H1 (cell line): Measurements from ENCODE around the gene ELANE. TPM values are rescaled to one million over a fixed set of nuclear protein-coding genes. Genes with fewer than 3 reads are reported as not detected.

ENCODE experiments used
- CTCF ChIA-PET: fragments of 300-600 bp; sonication (Branson Sonifier 250); formaldehyde crosslinking; loops from one replicate; lab custom pipeline; 2021; ENCODE audit not compliant: partially characterized antibody; lab: Charles Lee
- POLR2A ChIA-PET: fragments of 300-600 bp; sonication (Branson Sonifier 250); formaldehyde crosslinking; loops from one replicate; lab custom pipeline; 2021; ENCODE audit warnings: inconsistent platforms; ENCODE audit not compliant: partially characterized antibody; lab: Charles Lee
- DNase-seq, 2 experiments: peaks; one replicate each; pipeline versions ENCODE4 v3.0.0 to v3.0.0-alpha.2; 2010 to 2022; ENCODE audit warnings: low spot score in 2 of 2, low read depth in 1 of 2, mixed read lengths in 1 of 2
- FAIRE-seq: peaks from 2 replicates; lab custom pipeline; 2011; peaks lifted over from hg19 to GRCh38; lab: Jason Lieb, UNC
- H2AFZ ChIP-seq: 2 replicates; pipeline ENCODE4 v1.8.1; 2012; ENCODE audit warnings: low read length, inconsistent platforms
- H2AK5ac ChIP-seq: 2 replicates; pipeline ENCODE4 v1.6.1; 2013; ENCODE audit warnings: low read depth, low read length
- H2BK120ac ChIP-seq: replicated peaks from 2 replicates; pipeline ENCODE3; 2013; ENCODE audit warnings: low read depth, low read length, inconsistent platforms
- H2BK12ac ChIP-seq: 2 replicates; pipeline ENCODE4 v1.6.1; 2013; ENCODE audit warnings: low read depth, low read length
- H2BK15ac ChIP-seq: 2 replicates; pipeline ENCODE4 v1.6.1; 2013; ENCODE audit warnings: low read length
- H2BK20ac ChIP-seq: 2 replicates; pipeline ENCODE4 v1.6.1; 2013; ENCODE audit warnings: low read length
- H2BK5ac ChIP-seq: 2 replicates; pipeline ENCODE4 v1.6.1; 2013; ENCODE audit warnings: low read depth, low read length
- H3K14ac ChIP-seq: 2 replicates; pipeline ENCODE4 v1.6.1; 2013; ENCODE audit warnings: inconsistent platforms; ENCODE audit not compliant: insufficient read length
- H3K18ac ChIP-seq: 2 replicates; pipeline ENCODE4 v1.6.1; 2013; ENCODE audit warnings: low read length; ENCODE audit errors: extremely low read depth
- H3K23ac ChIP-seq: 2 replicates; pipeline ENCODE4 v1.6.1; 2013; ENCODE audit warnings: inconsistent platforms; ENCODE audit not compliant: insufficient read length
- H3K23me2 ChIP-seq: 2 replicates; pipeline ENCODE4 v1.6.1; 2013; ENCODE audit warnings: low read depth, low read length
- H3K27ac ChIP-seq: 2 replicates; pipeline ENCODE4 v1.6.1; 2011; ENCODE audit warnings: low read depth, low read length, inconsistent platforms
- H3K27me3 ChIP-seq, 4 experiments: replicated peaks in 1 of 4; 1 replicate in 1 of 4; 2 replicates in 3 of 4; pipeline versions ENCODE4 v1.6.1 to v1.8.1; 2011 to 2013; ENCODE audit warnings: low read length in 3 of 4, mild to moderate bottlenecking in 3 of 4, inconsistent platforms in 2 of 4, mixed read lengths in 2 of 4, moderate library complexity in 1 of 4; ENCODE audit not compliant: control insufficient read depth in 3 of 4, insufficient read depth in 3 of 4; ENCODE audit errors: extremely low read depth in 1 of 4
- H3K36me3 ChIP-seq, 4 experiments: 2 replicates each; pipeline versions ENCODE4 v1.6.1 to v1.8.1; 2011 to 2013; ENCODE audit warnings: mild to moderate bottlenecking in 4 of 4, low read length in 3 of 4, moderate library complexity in 2 of 4, control low read depth in 1 of 4, inconsistent platforms in 1 of 4; ENCODE audit not compliant: insufficient read depth in 4 of 4, control insufficient read depth in 2 of 4
- H3K4ac ChIP-seq: replicated peaks from 2 replicates; pipeline ENCODE3; 2013; ENCODE audit warnings: low read length, low read depth, mixed read lengths, inconsistent platforms; ENCODE audit not compliant: insufficient read length
- H3K4me1 ChIP-seq, 4 experiments: replicated peaks in 1 of 4; 1 replicate in 1 of 4; 2 replicates in 3 of 4; pipeline versions ENCODE4 v1.6.1 to v1.8.1; 2011 to 2013; ENCODE audit warnings: low read length in 3 of 4, inconsistent platforms in 2 of 4, mixed read lengths in 1 of 4; ENCODE audit not compliant: insufficient read depth in 4 of 4, control insufficient read depth in 3 of 4
- H3K4me2 ChIP-seq, 2 experiments: 2 replicates each; pipeline versions ENCODE4 v1.6.1 to v1.8.1; 2011 to 2013; ENCODE audit warnings: low read depth in 2 of 2, low read length in 2 of 2, control low read depth in 1 of 2, inconsistent platforms in 1 of 2, mild to moderate bottlenecking in 1 of 2; ENCODE audit not compliant: insufficient read depth in 1 of 2
- H3K4me3 ChIP-seq, 4 experiments: fragments of 200-600, 300-600 bp in 1 of 4; sonication (generic), shearing (Covaris generic), sonication (Bioruptor Twin) in 1 of 4; 2 replicates each; pipeline versions ENCODE4 v1.5.1 to v1.8.1; 2011 to 2016; ENCODE audit warnings: low read length in 4 of 4, low read depth in 3 of 4, control low read depth in 2 of 4, inconsistent platforms in 2 of 4, mild to moderate bottlenecking in 2 of 4, mixed read lengths in 1 of 4, moderate library complexity in 1 of 4; ENCODE audit not compliant: insufficient read depth in 2 of 4; ENCODE audit errors: extremely low read depth in 1 of 4
- H3K56ac ChIP-seq: replicated peaks from 2 replicates; pipeline ENCODE3; 2013; ENCODE audit warnings: low read depth, mild to moderate bottlenecking, mixed read lengths, low read length, inconsistent platforms; ENCODE audit not compliant: insufficient read length
- H3K79me1 ChIP-seq: 2 replicates; pipeline ENCODE4 v1.6.1; 2013; ENCODE audit warnings: low read depth, low read length, control low read depth
- H3K79me2 ChIP-seq, 2 experiments: 2 replicates each; pipeline versions ENCODE4 v1.6.1 to v1.8.1; 2012 to 2013; ENCODE audit warnings: low read length in 2 of 2, mild to moderate bottlenecking in 2 of 2, inconsistent platforms in 1 of 2; ENCODE audit not compliant: insufficient read depth in 2 of 2, control insufficient read depth in 1 of 2
- H3K9ac ChIP-seq, 4 experiments: replicated peaks in 1 of 4; 1 replicate in 1 of 4; 2 replicates in 3 of 4; pipeline versions ENCODE4 v1.6.1 to v1.8.1; 2011 to 2013; ENCODE audit warnings: low read depth in 3 of 4, low read length in 3 of 4, control low read depth in 2 of 4, mild to moderate bottlenecking in 2 of 4, moderate library complexity in 2 of 4, inconsistent platforms in 1 of 4; ENCODE audit errors: extremely low read depth in 1 of 4
- H3K9me3 ChIP-seq, 2 experiments: 2 replicates each; pipeline versions ENCODE4 v1.6.1 to v1.8.1; 2012 to 2013; ENCODE audit warnings: mild to moderate bottlenecking in 2 of 2, moderate library complexity in 2 of 2, control low read depth in 1 of 2, inconsistent platforms in 1 of 2, low read depth in 1 of 2, low read length in 1 of 2, mixed read lengths in 1 of 2; ENCODE audit not compliant: insufficient read depth in 2 of 2
- H4K20me1 ChIP-seq, 2 experiments: replicated peaks in 1 of 2; 2 replicates each; pipeline versions ENCODE3 to v1.8.1; 2011 to 2013; ENCODE audit warnings: inconsistent platforms in 2 of 2, low read length in 2 of 2, mild to moderate bottlenecking in 1 of 2; ENCODE audit not compliant: insufficient read depth in 2 of 2, control insufficient read depth in 1 of 2
- H4K5ac ChIP-seq: 2 replicates; pipeline ENCODE4 v1.6.1; 2013; ENCODE audit warnings: low read length, low read depth, mixed read lengths, inconsistent platforms; ENCODE audit not compliant: insufficient read length
- H4K8ac ChIP-seq: 2 replicates; pipeline ENCODE4 v1.8.0; 2013; ENCODE audit warnings: mild to moderate bottlenecking, moderate library complexity, low read length, inconsistent platforms; ENCODE audit not compliant: insufficient read depth; ENCODE audit errors: extremely low read depth
- H4K91ac ChIP-seq: replicated peaks from 2 replicates; pipeline ENCODE3; 2013; ENCODE audit warnings: low read length, mixed read lengths, inconsistent platforms; ENCODE audit not compliant: insufficient read length
- GABPA ChIP-seq: IDR thresholded peaks from 2 replicates; pipeline ENCODE4 v1.6.1; 2011; ENCODE audit warnings: mild to moderate bottlenecking, low read length, moderate library complexity, borderline replicate concordance; ENCODE audit not compliant: insufficient read depth
- RAD21 ChIP-seq, 2 experiments: IDR thresholded peaks in 1 of 2; conservative IDR thresholded peaks in 1 of 2; 2 replicates each; pipeline ENCODE4 v1.6.1; 2011; ENCODE audit warnings: low read depth in 2 of 2, low read length in 2 of 2, improper control_type of control experiment in 1 of 2, inconsistent platforms in 1 of 2, mild to moderate bottlenecking in 1 of 2, moderate library complexity in 1 of 2
- USF2 ChIP-seq: IDR thresholded peaks from 2 replicates; pipeline ENCODE4 v1.6.1; 2011; ENCODE audit warnings: low read length, improper control_type of control experiment
- WGBS, 2 experiments: shearing (Covaris generic) in 1 of 2; methylation state at CpG; one replicate each; pipeline versions ENCODE4 v1.1.6 to v1.1.7; 2013 to 2015; ENCODE audit warnings: low lambda C conversion rate in 2 of 2, mixed read lengths in 2 of 2, inconsistent platforms in 1 of 2, low coverage in 1 of 2, missing lambda C conversion rate in 1 of 2; ENCODE audit not compliant: insufficient replicate concordance in 2 of 2, insufficient coverage in 1 of 2, insufficient read length in 1 of 2; ENCODE audit errors: extremely low coverage in 1 of 2, missing lambda C conversion rate in 1 of 2; 5-methylcytosine and 5-hydroxymethylcytosine counted together
- polyA plus RNA-seq, 7 experiments: library from polyadenylated mRNA; depleted of rRNA in 3 of 7; stranded (reverse) in 5 of 7; unstranded in 2 of 7; fragments of >200 nt in 5 of 7; fragments of 200-250 nt in 2 of 7; gene quantifications; 1 replicate in 5 of 7; 2 replicates in 1 of 7; 4 replicates in 1 of 7; pipeline versions ENCODE4 v1.2.1 to v1.2.3, GENCODE V29; 2011 to 2013; ENCODE audit warnings: missing spikeins in 2 of 7, mixed read lengths in 2 of 7
- total RNA-seq: library from RNA; stranded (reverse); fragmentation: NEBNext Ultra II Directional; extraction: Animal tissue kit (Norgen Biotek cat#: 25700); gene quantifications from 2 replicates; pipeline ENCODE4 v1.2.1, GENCODE V29; 2021

The ELANE gene
- total and polyA plus RNA-seq, 2 of the 8 experiments (the other 6 are each of a cell fraction or from before 2014, with no cell fraction given): not detected

GRCh38 chr19:813219-814151, 38.6 kb upstream of the ELANE start:
- Histone ChIP-seq H3K18ac (no peak overlapping the region), H2AK5ac (no peak overlapping the region), H4K20me1 (peaks cover 7 to 27% of the 10 kb centered on the region in 2 experiments), H3K79me1 (no peaks in the 10 kb centered on the region), H3K27ac (no peak overlapping the region), H4K91ac (no peak overlapping the region), H3K27me3 (no peaks in the 10 kb centered on the region), H3K4me1 (no peaks in the 10 kb centered on the region), H3K56ac (no peak overlapping the region), H3K4ac (no peak overlapping the region), H2AFZ (no peak overlapping the region), H2BK120ac (no peak overlapping the region), H3K79me2 (peaks cover 0 to 4% of the 10 kb centered on the region in 2 experiments; a peak in 1 of 4 replicates), H2BK12ac (no peak overlapping the region), H4K5ac (no peak overlapping the region), H3K36me3 (peaks cover 21 to 67% (median 36%) of the 10 kb centered on the region in 4 experiments), H3K4me2 (no peak overlapping the region), H4K8ac (no peak overlapping the region), H3K23ac (no peak overlapping the region), H2BK15ac (no peak overlapping the region), H3K9me3 (no peaks in the 10 kb centered on the region), H2BK5ac (no peak overlapping the region), H3K23me2 (peaks cover 12% of the 10 kb centered on the region; the same call in 1 of the 2 replicates), H3K14ac (no peak overlapping the region), H3K4me3 (no peak overlapping the region), H2BK20ac (no peak overlapping the region), H3K9ac (no peak overlapping the region)
- TF ChIP-seq RAD21 (IDR thresholded peaks at IDR 0.05 in 1 of 2, conservative IDR thresholded peaks at IDR 0.05 in 1 of 2; ENCODE audit: low read depth in 2 of 2, low read length in 2 of 2) (no peak), USF2 (no peak), GABPA (0 out of 2 replicates have a peak, but pooled peaks have one; percentile 55)
- POLR2A ChIA-PET: interaction anchor here (0.6 to 4.0 kb wide), 21 partner anchors 8 to 274 kb away, joined by 3 to 240 read pairs (median 4); partner anchors contain the start of genes CFD and PTBP1
- FAIRE-seq (no peak), DNase-seq (peak in 1 of 2 experiments; percentile 59)
- CTCF ChIA-PET: interaction anchor here (0.8 to 1.9 kb wide), 3 partner anchors 9 to 43 kb away, joined by 4 to 8 read pairs (median 4); no protein-coding TSS in a partner anchor
- 91% methylated on average over 46 of the region's 87 CpGs; no CpG with 5 or more reads in 1 of the 2 experiments for WGBS, 2 experiments
